ENCODE results near the gene RIPK1. TPM values are rescaled to one million over a fixed set of nuclear protein-coding genes. Genes with fewer than 3 reads are reported as not detected.

RIPK1 gene
- total and polyA plus RNA-seq, 9 of the 15 experiments (the other 6 are each of a cell fraction or from before 2014, with no cell fraction given) = 3.8 to 24.9 (median 17.7) TPM

DNA sequence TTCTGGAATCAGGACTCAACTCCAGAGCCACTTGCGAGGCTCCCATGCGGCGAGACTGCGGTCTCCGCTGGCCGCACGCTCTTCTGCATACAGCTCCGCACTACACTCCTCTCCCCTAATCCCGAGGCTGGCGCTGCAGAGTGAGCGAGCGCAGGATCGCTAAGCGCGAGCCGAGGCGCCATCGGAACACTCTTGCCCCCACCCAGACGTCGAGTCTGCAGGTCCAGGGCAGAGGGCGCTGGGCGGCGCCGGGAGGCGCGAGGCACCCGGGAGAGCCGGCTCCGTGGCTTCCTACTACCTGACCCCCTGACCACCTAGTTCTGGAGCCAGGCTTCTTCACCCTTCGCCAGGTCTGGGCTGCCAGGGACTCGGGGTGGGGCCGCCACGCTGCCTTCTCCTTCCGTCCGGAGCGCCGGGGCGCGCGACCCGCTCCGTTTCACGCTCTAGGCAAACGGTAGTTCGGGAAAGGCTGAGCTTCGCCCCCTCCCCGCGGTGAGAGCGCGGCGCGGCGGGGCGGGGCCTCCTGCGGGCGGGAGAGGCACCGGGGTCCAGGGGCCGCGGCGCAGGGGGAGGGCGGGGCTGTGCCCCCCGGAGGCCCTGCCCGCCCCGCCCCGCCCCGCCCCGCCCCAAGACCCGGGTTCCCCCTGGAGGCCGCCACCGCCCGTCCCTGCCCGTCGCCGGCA, 94.4 kb downstream of the RIPK1 start (continued):
- TF ChIP-seq, protein P1, sequence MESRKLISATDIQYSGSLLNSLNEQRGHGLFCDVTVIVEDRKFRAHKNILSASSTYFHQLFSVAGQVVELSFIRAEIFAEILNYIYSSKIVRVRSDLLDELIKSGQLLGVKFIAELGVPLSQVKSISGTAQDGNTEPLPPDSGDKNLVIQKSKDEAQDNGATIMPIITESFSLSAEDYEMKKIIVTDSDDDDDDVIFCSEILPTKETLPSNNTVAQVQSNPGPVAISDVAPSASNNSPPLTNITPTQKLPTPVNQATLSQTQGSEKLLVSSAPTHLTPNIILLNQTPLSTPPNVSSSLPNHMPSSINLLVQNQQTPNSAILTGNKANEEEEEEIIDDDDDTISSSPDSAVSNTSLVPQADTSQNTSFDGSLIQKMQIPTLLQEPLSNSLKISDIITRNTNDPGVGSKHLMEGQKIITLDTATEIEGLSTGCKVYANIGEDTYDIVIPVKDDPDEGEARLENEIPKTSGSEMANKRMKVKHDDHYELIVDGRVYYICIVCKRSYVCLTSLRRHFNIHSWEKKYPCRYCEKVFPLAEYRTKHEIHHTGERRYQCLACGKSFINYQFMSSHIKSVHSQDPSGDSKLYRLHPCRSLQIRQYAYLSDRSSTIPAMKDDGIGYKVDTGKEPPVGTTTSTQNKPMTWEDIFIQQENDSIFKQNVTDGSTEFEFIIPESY (CRISPR knock-in tag; IDR thresholded peaks at IDR 0.05) = no peak
- TF ChIP-seq ZNF79 (CRISPR knock-in tag; IDR thresholded peaks at IDR 0.05; ENCODE audit: low read depth) (no peak), ZBTB43 (CRISPR knock-in tag; IDR thresholded peaks at IDR 0.05) (no peak), JUNB (CRISPR knock-in tag; conservative IDR thresholded peaks at IDR 0.05) (peak; percentile 66; the same call in 1 of the 2 replicates), RBM14 (IDR thresholded peaks at IDR 0.05; ENCODE audit: borderline replicate concordance, insufficient read depth, low read depth, low read length) (peak; percentile 76; the same call in 1 of the 2 replicates), U2AF1 (optimal IDR thresholded peaks at IDR 0.05; ENCODE audit: low read depth, low read length) (no peak), ZBTB7A (IDR thresholded peaks at IDR 0.05; ENCODE audit: borderline replicate concordance, control insufficient read depth, low read depth, low read length) (peak; percentile 95; the same call in 1 of the 2 replicates), XRCC4 (IDR thresholded peaks at IDR 0.05; ENCODE audit: extremely low read depth, insufficient read depth, insufficient read length) (no peak), TRIM28 (IDR thresholded peaks at IDR 0.05) (no peak; the same call in 1 of the 2 replicates), SAFB2 (IDR thresholded peaks at IDR 0.05; ENCODE audit: borderline replicate concordance, low read depth, low read length, severe bottlenecking) (no peak), SMARCC2 (IDR thresholded peaks at IDR 0.05; ENCODE audit: low read depth) (no peak), FOSL1 (tag; conservative IDR thresholded peaks at IDR 0.05) (no peak), ZNF3 (CRISPR knock-in tag; IDR thresholded peaks at IDR 0.05) (no peak), RBM39 (optimal IDR thresholded peaks at IDR 0.05; ENCODE audit: low read depth, low read length) (no peak), MXI1 (IDR thresholded peaks at IDR 0.05; ENCODE audit: low read depth, low read length) (no peak), FOXJ3 (CRISPR knock-in tag; IDR thresholded peaks at IDR 0.05) (no peak), U2AF2 (optimal IDR thresholded peaks at IDR 0.05; ENCODE audit: low read depth, low read length) (no peak), CREB1 (IDR thresholded peaks at IDR 0.05) (peak; percentile 15; the same call in 1 of the 2 replicates), CREB1 (CRISPR knock-in tag; IDR thresholded peaks at IDR 0.05) (no peak)
- TF ChIP-seq, protein P2, sequence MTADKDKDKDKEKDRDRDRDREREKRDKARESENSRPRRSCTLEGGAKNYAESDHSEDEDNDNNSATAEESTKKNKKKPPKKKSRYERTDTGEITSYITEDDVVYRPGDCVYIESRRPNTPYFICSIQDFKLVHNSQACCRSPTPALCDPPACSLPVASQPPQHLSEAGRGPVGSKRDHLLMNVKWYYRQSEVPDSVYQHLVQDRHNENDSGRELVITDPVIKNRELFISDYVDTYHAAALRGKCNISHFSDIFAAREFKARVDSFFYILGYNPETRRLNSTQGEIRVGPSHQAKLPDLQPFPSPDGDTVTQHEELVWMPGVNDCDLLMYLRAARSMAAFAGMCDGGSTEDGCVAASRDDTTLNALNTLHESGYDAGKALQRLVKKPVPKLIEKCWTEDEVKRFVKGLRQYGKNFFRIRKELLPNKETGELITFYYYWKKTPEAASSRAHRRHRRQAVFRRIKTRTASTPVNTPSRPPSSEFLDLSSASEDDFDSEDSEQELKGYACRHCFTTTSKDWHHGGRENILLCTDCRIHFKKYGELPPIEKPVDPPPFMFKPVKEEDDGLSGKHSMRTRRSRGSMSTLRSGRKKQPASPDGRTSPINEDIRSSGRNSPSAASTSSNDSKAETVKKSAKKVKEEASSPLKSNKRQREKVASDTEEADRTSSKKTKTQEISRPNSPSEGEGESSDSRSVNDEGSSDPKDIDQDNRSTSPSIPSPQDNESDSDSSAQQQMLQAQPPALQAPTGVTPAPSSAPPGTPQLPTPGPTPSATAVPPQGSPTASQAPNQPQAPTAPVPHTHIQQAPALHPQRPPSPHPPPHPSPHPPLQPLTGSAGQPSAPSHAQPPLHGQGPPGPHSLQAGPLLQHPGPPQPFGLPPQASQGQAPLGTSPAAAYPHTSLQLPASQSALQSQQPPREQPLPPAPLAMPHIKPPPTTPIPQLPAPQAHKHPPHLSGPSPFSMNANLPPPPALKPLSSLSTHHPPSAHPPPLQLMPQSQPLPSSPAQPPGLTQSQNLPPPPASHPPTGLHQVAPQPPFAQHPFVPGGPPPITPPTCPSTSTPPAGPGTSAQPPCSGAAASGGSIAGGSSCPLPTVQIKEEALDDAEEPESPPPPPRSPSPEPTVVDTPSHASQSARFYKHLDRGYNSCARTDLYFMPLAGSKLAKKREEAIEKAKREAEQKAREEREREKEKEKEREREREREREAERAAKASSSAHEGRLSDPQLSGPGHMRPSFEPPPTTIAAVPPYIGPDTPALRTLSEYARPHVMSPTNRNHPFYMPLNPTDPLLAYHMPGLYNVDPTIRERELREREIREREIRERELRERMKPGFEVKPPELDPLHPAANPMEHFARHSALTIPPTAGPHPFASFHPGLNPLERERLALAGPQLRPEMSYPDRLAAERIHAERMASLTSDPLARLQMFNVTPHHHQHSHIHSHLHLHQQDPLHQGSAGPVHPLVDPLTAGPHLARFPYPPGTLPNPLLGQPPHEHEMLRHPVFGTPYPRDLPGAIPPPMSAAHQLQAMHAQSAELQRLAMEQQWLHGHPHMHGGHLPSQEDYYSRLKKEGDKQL (CRISPR knock-in tag; IDR thresholded peaks at IDR 0.05; ENCODE audit: borderline replicate concordance) = no peak
